SK-N-MC (cell line): ENCODE measurements around the gene NGEF.

ENCODE experiments used
- DNase-seq: peaks from one replicate; pipeline ENCODE4 v3.0.0-alpha.2; 2011; ENCODE audit warnings: low read depth, low spot score
- H3K27ac ChIP-seq: fragments of 200-600 bp; sonication (generic); 2 replicates; pipeline ENCODE4 v1.5.1; 2016; ENCODE audit warnings: mixed run types
- H3K36me3 ChIP-seq: fragments of 200-600 bp; sonication (generic); 2 replicates; pipeline ENCODE4 v1.6.1; 2017; ENCODE audit warnings: antibody characterized with exemption, low read length, mixed read lengths; ENCODE audit not compliant: insufficient read depth
- H3K4me3 ChIP-seq: fragments of 200-600 bp; sonication (generic); 2 replicates; pipeline ENCODE4 v1.5.1; 2016
- H3K9ac ChIP-seq: fragments of 200-600 bp; sonication (generic); 2 replicates; pipeline ENCODE4 v1.8.0; 2017; ENCODE audit warnings: mixed run types, mixed read lengths; ENCODE audit not compliant: insufficient read length
- H3K9me3 ChIP-seq: fragments of 200-600 bp; sonication (generic); 2 replicates; pipeline ENCODE4 v1.6.1; 2017; ENCODE audit warnings: low read depth, mild to moderate bottlenecking, antibody characterized with exemption, low read length, moderate library complexity, mixed read lengths
- EZH2 ChIP-seq: fragments of 200-600 bp; sonication (generic); IDR thresholded peaks from one replicate; pipeline ENCODE4 v1.6.1; 2017; ENCODE audit warnings: antibody characterized with exemption
- FOXP2 ChIP-seq: optimal IDR thresholded peaks from 2 replicates; pipeline ENCODE3; 2011; ENCODE audit warnings: mild to moderate bottlenecking, moderate library complexity; ENCODE audit not compliant: insufficient read depth; ENCODE audit errors: extremely low read length, control extremely low read depth
- POLR2AphosphoS5 ChIP-seq: IDR thresholded peaks from 2 replicates; pipeline ENCODE4 v1.6.1; 2012; ENCODE audit warnings: mild to moderate bottlenecking, low read depth, low read length, borderline replicate concordance

Gene NGEF

DNA sequence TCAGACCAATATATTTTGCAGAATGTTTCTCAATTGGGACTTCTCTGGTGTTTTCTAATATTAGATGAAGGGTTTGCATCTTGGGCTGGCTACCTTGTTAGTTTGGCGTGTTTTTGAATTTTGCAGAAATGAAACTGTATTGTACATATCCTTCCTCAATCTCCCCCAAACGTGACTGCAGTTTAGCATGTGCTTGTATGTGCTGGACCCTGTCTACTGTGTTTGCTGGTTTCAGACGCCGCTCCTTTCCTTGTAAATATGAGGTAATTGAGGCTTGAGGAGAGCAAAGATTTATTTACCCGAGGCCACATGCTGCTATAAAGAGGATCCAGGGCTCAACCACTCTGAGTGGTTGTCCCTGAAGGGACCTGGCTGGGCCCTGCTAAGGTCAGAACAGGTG, 57.2 kb downstream of the NGEF start:
- Histone ChIP-seq H3K27ac (no peak overlapping the region), H3K9ac (no peak overlapping the region), H3K36me3 (no peaks in the 10 kb centered on the region), H3K9me3 (no peaks in the 10 kb centered on the region), H3K4me3 (no peak overlapping the region)
- TF ChIP-seq EZH2 (no peak), POLR2AphosphoS5 (no peak), FOXP2 (no peak)
- DNase-seq = no peak

DNA sequence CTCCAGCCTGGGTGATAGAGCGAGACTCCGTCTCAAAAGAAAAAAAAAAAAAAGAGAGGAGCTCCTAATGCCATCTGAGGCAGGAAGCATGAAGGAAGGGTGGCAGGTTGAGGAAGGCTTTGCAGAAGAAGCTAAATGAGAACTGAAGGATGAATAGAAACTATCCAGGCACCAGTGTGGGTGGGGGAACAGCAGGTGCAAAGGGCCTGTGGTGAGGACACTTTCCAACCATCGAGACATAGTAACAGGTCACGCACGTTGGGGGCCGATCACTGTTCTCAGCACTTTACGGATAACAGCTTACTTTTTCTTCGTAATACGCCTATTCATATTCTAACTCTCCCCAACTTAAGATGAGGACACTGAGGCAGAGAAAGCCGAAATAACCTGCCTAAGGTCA, 58.4 kb downstream of the NGEF start:
- H3K9me3 ChIP-seq = no peaks in the 10 kb centered on the region
- DNase-seq = no peak
- H3K4me3 ChIP-seq = no peak overlapping the region
- no peak overlapping the region for H3K9ac ChIP-seq
- no peaks in the 10 kb centered on the region for H3K36me3 ChIP-seq
- TF ChIP-seq POLR2AphosphoS5 (no peak), EZH2 (no peak), FOXP2 (no peak)
- H3K27ac ChIP-seq = no peak overlapping the region

- TF ChIP-seq EZH2 (no peak), POLR2AphosphoS5 (no peak), FOXP2 (no peak)
- no peak overlapping the region for H3K4me3 ChIP-seq
- H3K36me3 ChIP-seq = no peaks in the 10 kb centered on the region
- no peak overlapping the region for H3K9ac ChIP-seq
- DNase-seq = no peak
- H3K9me3 ChIP-seq = no peaks in the 10 kb centered on the region
- H3K27ac ChIP-seq = no peak overlapping the region
These were observed 61.2 kb downstream of the NGEF start for GRCh38 chr2:232951891-232952290.

DNA sequence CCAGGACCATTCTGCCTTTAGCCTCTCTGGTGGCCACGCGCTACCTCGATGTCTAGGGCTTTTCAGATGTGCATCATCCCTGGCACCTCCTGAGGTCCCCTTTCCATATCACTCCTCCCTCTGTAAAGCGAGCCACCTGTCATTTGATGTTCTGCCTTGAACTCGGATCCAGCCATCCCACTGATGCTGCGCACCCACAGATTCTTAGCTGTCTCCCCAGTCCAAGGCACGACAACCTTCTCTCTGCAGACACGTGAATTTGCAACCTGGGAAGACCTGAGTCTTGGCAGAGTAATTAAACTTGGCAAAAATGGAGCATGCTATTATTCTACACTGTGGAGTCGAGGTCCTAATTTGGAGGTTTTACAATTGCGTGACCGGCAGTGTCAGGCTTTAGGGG, 61.9 kb downstream of the NGEF start:
- no peak for DNase-seq
- no peak overlapping the region for H3K4me3 ChIP-seq
- no peak for TF ChIP-seq FOXP2
- TF ChIP-seq POLR2AphosphoS5 = no peak
- no peak for TF ChIP-seq EZH2
- H3K36me3 ChIP-seq = no peaks in the 10 kb centered on the region
- no peaks in the 10 kb centered on the region for H3K9me3 ChIP-seq
- no peak overlapping the region for H3K9ac ChIP-seq
- H3K27ac ChIP-seq = no peak overlapping the region

- Histone ChIP-seq H3K9ac (no peak overlapping the region), H3K36me3 (no peaks in the 10 kb centered on the region), H3K9me3 (no peaks in the 10 kb centered on the region), H3K4me3 (no peak overlapping the region), H3K27ac (no peak overlapping the region)
- no peak for TF ChIP-seq POLR2AphosphoS5
- no peak for TF ChIP-seq EZH2
- TF ChIP-seq FOXP2 = no peak
- no peak for DNase-seq
These were observed 62.3 kb downstream of the NGEF start for GRCh38 chr2:232950751-232951150.

DNA sequence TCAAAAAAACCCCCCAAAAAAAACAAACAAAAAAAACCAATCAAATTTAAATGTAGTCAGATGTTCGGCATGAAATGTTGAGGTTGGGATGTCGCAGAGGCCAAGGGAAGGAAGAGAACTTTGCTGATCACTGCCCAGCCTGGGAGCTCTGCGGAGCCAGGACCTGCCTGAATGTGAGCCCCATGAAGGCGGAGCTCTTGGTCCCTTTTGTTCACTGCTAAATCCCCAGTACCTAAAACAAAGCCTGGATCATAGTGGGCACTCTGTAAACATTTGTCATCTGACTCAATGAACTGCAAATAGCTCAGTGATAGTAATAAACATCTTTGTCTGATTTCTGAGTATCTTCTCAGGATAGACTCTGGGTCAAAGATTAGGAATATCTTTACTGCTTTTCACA, 64.0 kb downstream of the NGEF start:
- DNase-seq = no peak

DNA sequence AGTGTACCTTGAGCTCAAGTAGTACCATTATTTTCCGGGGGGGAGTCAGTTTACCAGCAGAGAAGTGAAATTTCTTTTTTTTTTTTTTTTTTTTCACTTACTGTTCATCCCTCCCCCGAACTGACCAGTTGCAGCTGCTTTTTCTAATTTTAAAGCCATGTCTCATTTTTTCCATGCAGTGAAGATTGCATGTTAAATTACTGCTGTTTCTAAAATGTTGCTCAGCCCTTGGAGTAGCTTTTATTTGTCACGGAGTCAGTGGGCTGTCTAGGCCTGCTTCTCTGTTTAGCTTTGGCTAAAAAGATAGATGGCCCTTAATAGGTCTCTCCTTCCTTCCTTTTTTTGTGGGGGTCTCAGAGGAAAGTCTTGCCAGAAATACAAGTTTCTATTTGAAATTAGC, 70.2 kb downstream of the NGEF start:
- Histone ChIP-seq H3K36me3 (no peaks in the 10 kb centered on the region), H3K9ac (no peak overlapping the region), H3K4me3 (no peak overlapping the region), H3K27ac (no peak overlapping the region), H3K9me3 (no peaks in the 10 kb centered on the region)
- TF ChIP-seq FOXP2 (no peak), EZH2 (no peak), POLR2AphosphoS5 (no peak)
- DNase-seq = no peak

More for the DNA sequence above, 64.0 kb downstream of the NGEF start:
- H3K9ac ChIP-seq = no peak overlapping the region
- H3K36me3 ChIP-seq = no peaks in the 10 kb centered on the region
- no peak overlapping the region for H3K4me3 ChIP-seq
- no peaks in the 10 kb centered on the region for H3K9me3 ChIP-seq
- TF ChIP-seq FOXP2 = no peak
- no peak for TF ChIP-seq POLR2AphosphoS5
- TF ChIP-seq EZH2 = no peak
- H3K27ac ChIP-seq = no peak overlapping the region

DNA sequence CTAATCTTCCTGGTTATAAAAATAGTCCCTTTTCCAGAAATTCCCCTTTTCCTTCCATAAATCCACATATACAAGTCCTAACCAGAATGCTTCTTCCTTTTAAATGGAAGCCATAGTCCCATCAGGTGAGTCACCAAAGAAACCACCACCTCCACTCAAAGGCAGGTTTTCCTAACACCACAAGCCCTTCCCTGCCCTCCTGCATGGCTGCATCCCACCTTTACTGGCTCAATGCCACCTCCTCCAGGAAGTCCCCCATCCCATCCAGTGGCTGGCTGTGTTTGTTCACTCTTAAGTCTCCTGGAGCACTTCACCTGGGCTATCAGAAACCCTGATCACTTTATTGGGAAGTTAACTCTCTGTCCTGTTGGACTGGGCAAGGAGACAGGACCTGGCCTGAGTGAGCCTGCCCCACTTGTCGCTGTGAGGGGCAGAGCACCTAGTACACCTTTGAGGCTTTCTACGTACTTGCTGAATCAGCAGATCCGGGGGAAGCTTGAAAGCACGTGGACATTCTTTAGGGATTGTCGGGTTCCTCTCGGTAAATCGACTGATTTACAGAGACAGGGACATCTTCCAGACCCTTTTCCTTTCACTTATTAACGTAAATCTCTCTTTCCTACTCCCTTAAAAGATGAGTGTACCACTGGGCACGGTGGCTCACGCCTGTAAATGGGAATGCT, 71.0 kb downstream of the NGEF start:
- no peaks in the 10 kb centered on the region for H3K36me3 ChIP-seq
- H3K9me3 ChIP-seq = no peaks in the 10 kb centered on the region
- no peak for DNase-seq
- no peak overlapping the region for H3K4me3 ChIP-seq
- TF ChIP-seq POLR2AphosphoS5 = no peak
- TF ChIP-seq EZH2 = no peak
- no peak overlapping the region for H3K9ac ChIP-seq
- no peak overlapping the region for H3K27ac ChIP-seq

DNA sequence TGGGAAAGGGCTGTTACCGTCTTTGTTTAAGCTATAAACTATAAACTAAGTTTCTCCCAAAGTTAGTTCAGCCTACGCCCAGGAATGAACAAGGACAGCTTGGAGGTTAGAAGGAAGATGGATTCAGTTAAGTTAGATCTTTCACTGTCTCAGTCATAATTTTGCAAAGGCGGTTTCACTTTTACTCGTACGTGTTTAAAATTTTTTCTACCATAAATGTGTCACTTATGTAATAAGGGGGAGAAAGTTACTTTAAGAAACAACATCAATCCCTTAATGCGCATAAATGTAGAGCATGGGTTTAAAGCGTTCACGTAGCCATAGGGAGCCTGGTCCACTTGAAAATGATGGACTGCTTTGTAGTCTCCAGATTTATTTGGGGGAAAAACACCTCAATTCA, 71.7 kb downstream of the NGEF start:
- H3K4me3 ChIP-seq = no peak overlapping the region
- DNase-seq = no peak
- H3K9me3 ChIP-seq = no peaks in the 10 kb centered on the region
- H3K36me3 ChIP-seq = no peaks in the 10 kb centered on the region
- TF ChIP-seq FOXP2 = no peak
- no peak for TF ChIP-seq EZH2
- no peak for TF ChIP-seq POLR2AphosphoS5
- H3K9ac ChIP-seq = no peak overlapping the region
- H3K27ac ChIP-seq = no peak overlapping the region
